Stimulated activated CD8-positive, alpha-beta memory T cell treated with anti-CD3 and anti-CD28 coated beads, Interleukin-15, amount 100 ng/mL, for 4 hours (primary cell): Measurements from ENCODE around the gene DSN1.

Experiments
- DNase-seq, 2 donors: peaks; one replicate each; pipeline ENCODE4 v3.0.0-alpha.2; 2020; ENCODE audit warnings: low read depth in 2 of 2

Gene DSN1

GRCh38 chr20:36795691-36796090 lies 22.1 kb upstream of the DSN1 start:
- no peak for DNase-seq

GRCh38 chr20:36794116-36794474 lies 20.5 kb upstream of the DSN1 start:
- no peak for DNase-seq

DNA sequence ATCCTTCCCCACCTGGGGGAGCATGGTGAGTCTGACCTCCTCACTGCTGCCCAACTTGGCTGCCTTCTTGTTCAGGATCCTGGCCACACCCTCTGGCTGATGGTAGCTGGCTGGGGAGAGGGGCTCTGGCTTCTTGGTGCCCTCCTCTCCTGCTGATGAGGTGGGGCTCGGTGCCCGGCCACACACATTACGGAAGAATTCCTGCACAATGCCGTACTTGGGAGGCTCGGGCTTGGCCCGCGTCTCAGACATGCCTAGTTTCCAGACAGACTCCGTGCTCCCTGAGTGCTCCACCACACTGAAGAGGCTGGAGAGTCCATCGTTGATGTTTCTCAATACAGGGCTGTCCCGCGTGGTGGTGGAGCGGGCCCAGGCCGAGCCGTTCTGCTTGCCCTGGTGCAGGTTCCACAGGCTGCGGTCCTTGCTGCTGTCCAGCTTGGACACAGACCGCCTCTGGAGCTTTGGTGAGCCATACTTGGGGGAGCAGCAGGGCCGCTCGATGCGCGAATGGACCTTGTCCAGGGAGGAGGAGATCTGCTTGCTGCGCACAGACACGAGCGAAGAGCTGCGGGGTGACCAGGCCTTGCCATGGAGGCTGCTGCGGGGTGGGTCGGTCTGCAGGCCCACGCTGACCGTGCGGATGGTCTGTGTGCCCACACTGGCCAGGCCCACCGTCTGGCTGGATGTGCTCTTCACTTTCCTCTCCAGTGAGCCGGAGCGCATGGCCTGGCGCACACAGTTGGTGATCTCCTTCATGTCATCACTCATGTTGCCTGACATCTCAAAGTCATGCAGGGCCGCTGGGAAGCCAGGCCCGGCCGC lies 19.9 kb upstream of the DSN1 start:
- DNase-seq: no peak

DNA sequence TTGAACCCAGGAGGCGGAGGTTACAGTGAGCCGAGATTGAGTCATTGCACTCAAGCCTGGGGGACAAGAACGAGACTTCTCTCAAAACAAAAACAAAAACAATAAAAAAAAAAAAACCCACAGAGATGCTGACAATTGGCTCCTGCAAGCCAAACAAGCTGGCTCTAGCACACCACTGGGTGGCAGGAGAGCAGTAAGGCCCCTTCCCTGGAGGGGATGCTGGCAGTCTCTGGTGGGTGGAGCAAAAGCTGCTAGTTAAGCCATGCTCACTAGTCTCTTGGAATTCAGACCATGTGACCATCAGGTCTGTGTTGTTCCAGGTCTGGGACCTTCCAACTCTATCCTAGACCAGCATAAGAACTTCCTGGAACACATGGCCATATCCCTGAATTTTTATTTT lies 18.9 kb upstream of the DSN1 start:
- DNase-seq: no peak

DNA sequence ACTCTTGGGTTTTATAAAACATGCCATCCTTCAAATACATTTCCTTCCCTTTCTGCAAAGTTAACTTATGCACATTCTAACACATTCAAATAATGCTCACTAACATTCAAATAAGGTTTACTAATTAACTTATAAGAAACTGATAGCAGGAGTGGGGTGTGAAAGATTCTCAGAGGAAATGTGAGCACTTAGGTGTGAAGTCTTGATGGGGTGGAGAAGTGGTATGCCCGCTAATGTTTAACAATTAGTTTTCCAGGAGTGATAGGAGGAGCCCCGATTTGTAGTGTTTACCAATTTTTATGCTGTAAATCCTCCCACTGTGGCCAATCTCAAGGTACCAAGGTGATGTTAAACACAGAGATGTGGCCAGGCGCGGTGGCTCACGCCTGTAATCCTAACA lies 18.3 kb upstream of the DSN1 start:
- no peak for DNase-seq

DNA sequence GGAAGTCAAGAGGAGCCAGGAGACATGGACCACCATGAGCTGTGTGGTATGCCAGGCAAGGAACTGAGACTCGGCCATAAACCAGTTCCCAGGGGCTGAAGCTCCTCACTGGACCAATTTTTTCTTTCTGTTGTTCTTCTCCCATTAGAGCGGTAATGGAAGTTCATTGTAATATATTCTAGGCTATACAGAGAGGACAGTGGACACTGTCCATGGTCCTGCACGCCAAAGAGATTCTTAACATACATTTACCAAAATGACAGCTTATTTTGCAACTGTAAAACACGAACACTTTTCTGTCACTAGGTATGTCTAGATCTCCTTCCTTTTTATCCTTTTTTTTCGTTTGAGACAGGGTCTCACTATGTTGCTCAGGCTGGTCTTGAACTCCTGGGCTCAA lies 13.1 kb upstream of the DSN1 start:
- no peak for DNase-seq

- DNase-seq: no peak
These were observed 12.7 kb upstream of the DSN1 start for GRCh38 chr20:36786246-36786645.

DNA sequence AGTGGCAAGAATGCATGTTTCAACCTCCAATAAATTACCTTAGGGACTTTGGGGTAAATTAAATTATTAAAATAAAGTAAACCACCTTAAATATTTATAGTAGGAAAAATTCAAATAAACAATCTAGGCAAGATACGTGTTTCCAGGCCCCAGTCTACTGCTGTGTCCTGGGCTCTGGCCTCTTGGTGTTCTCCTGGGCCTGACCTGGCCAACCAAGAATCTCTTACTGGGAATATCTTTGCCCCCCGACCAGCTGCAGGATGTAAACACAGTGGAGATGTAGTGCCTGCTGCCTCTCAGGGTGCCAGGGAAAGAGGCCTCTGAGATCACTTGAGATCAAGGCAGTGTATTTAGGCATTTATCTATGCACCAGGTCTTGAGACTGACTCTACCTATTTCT lies 11.7 kb upstream of the DSN1 start:
- no peak for DNase-seq

DNA sequence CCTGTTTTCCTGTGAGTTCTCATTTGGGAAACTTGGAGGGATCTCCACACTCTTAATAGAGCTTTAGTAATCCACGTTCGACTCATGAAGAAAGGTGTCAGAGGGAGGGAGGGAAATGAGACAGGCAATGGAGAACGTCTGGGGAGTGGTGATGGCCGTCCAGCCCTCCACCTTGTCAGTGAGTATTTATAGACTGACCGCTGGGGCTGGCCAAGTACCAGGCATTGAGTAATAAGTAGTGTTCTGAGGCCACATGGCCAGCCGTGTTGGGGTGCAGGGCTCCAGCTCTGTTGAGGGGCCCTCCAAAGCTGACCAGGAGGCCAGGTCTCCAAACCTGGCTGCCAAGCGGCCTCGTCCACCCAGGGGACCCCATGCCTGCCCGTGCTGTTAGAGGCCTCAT lies 11.3 kb upstream of the DSN1 start:
- DNase-seq: no peak

- no peak for DNase-seq
These were observed 10.6 kb upstream of the DSN1 start for GRCh38 chr20:36784116-36784515.

GRCh38 chr20:36779656-36780025 lies 6.1 kb upstream of the DSN1 start:
- DNase-seq: no peak

- no peak for DNase-seq
These were observed 5.5 kb upstream of the DSN1 start for GRCh38 chr20:36778831-36779655.

DNA sequence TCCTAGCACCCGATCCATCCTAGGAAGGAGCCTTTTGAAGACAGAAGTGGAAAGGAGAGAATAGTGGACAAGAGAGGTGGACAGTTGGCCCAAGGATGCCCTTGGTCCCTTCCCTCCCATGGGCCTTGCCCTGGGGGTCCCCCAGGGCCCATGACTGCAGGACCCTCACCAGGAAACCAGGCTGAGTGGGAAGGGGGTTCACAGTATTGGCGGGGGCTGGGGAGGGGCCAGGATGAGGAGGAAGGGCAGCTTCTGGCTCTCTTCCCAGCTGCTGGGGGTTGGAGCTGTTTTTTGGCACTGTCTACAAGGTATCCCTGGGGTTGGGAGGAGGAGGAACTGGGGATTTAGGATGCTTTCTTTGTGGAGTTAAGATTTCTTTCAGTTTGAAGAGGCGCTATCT lies 4.0 kb upstream of the DSN1 start:
- no peak for DNase-seq

GRCh38 chr20:36777167-36777566 lies 3.6 kb upstream of the DSN1 start:
- no peak for DNase-seq

DNA sequence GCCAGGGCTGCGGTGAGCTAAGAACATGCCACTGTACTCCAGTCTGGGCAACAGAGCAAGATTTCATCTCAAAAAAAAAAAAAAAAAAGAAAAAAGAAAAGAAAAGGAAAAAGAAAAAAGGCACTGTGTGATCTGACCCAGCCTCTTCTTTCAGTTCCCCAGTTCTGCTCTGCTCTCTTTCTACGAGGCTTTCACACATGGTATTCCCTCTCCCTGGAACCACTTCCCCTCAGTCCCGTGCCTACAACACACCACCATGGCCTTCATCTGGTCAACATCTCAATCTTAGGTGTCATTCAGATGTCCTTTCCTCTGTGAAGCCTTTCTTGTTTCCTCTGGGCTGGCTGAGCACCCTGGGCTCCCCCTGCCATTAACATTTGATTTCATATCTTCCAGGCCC lies 2.3 kb upstream of the DSN1 start:
- DNase-seq: no peak

- DNase-seq: no peak
These were observed 1.6 kb upstream of the DSN1 start for GRCh38 chr20:36775196-36775595.

DNA sequence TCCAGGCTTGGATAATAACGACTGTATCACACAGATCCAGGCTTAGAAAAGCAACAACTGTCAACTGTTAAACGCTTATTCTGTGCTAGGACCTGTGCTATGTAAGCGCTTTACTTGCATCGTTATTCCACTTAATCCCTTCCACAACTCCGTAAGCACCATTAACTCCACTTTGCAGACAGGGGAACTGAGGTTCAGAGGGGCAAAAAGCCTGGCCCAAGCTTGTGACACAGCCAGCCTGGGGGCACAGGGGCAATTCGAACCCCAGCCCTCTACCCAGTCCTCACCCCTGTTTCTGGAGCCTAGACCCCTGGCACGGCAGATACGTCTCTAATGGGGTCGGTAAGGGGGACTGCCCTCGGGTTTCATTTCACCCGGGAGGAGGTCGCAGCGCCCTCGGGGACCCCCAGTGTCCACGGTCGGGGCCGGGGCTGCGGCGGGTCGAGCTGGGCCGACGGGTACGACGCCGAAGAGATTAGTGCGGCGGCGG lies 411 bp downstream of the DSN1 start:
- no peak for DNase-seq

GRCh38 chr20:36770680-36771079 lies 2.9 kb downstream of the DSN1 start:
- DNase-seq: no peak

GRCh38 chr20:36768768-36769430 lies 4.7 kb downstream of the DSN1 start:
- DNase-seq: no peak

DNA sequence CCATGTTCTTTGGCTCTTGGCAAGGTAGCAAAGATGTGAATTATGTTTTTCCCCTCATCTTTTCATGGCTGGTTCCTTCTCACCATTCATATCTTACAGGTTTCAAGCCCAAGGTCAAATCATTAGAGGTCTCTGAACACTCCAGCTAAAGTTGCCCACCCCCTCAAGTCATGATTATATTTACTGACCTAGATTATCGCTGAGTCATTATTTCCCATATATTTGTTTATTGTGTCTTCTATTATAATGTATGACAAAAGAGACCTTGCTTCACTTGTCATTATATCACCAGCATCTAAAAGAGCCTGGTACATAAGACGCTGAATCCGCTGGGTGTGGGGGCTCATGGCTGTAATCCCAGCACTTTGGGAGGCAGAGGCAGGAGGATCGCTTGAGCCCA lies 12.4 kb downstream of the DSN1 start:
- DNase-seq: no peak

DNA sequence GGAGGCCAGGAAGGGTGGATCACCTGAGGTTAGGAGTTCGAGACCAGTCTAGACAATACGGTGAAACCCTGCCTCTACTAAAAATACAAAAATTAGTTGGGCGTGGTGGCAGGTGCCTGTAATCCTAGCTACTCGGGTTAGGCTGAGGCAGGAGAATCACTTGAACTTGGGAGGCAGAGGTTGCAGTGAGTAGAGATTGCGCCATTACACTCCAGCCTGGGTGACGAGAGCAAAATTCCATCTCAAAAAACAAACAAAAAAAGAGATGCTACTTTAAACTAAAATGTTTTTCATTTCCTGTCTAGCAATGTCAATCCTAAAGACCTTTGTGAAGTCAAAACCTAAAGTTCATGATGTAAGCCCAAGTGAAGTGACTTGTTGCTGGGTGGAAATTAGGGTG lies 12.9 kb downstream of the DSN1 start:
- DNase-seq: no peak

DNA sequence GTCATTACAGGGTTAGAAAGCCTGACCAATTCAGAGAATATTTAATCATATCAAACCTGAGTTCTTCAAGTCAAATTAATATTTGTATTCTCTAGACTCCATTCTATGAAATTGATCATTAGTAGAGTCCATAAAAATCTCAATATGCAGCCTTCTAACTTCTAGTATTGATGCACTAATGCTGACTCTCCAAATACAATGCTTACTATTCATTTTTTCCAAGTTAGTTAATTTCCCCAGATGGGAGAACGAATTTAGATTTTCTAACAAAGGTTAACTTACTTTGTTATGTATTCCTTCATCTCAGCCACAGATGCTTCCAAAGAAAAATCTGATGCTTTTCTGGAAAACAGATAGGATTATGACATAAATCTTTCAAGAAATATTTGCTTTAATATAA lies 15.3 kb downstream of the DSN1 start:
- no peak for DNase-seq

- no peak for DNase-seq
These were observed 17.1 kb downstream of the DSN1 start for GRCh38 chr20:36756496-36756895.
